ENCODE data around the gene RFNG.

DNA sequence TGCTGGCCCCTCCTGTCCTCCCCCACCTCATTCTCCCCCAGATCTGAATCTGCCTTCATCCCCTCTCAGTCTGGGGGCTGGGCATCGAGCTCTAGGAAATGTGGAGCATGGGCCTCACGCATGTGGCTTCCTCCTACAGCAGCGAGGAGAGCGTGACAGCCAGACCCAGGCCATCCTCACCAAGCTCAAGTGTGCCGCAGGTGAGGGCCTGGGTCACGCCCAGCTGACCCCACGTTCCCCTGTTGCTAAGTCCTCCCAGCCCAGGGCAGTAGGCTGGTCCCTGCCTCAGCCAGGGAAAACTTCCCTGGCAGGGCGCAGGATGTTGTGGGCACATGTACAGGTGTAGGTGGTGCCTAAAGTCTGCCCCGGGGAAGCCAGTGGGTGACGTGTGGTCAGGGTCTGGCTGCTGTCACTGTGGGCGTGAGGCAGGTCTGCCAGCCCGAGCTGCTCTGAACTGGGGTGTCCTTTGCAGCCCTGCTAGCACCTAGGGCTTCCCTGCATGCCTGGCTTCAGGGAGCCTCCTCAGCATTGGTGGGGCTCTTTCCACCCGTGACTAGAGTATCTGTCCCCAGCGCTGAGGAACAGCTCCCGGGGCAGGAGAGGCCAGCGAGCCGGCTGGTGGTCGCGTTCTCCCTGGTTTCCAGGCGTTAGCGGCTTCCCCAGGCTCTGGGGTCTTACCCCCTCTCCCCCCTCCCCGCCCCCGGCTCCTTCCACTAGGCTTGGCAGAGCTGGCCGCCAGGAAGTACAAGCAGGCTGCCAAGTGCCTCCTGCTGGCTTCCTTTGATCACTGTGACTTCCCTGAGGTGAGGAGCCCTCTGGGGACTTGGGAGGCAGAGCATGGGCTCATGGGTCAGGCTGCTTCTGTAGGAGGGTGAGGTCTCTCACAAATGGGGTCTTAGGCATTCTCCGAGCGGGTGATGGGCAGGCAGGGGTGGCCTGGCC is 3.7 kb upstream of the RFNG start:
- TF ChIP-seq REST (IDR thresholded peaks at IDR 0.05; ENCODE audit: insufficient replicate concordance, low read depth) (no peak), CTCF (IDR thresholded peaks at IDR 0.05; ENCODE audit: insufficient read depth, low read length) (no peak), POLR2AphosphoS5 (IDR thresholded peaks at IDR 0.05; ENCODE audit: low read depth) (0 out of 2 replicates have a peak, but pooled peaks have one; percentile 13), GABPA (IDR thresholded peaks at IDR 0.05; ENCODE audit: low read depth) (no peak)
